ENCODE data around the gene NFIC. TPM values are rescaled to one million over a fixed set of nuclear protein-coding genes. Genes with fewer than 3 reads are reported as not detected.

NFIC gene
- total RNA-seq, 1 donor from 2014 or later, result 194 TPM

GRCh38 chr19:3359919-3360420, 6.4 kb upstream of the NFIC start:
- Histone ChIP-seq H3K27me3 (no peaks in the 10 kb centered on the region), H3K27ac (peak overlapping the region; percentile 96 to 99), H3K36me3 (no peaks in the 10 kb centered on the region), H3K4me3 (peak overlapping the region; percentile 83 to 99), H3K4me1 (peaks cover 16 to 27% of the 10 kb centered on the region in 2 donors), H3K9me3 (no peaks in the 10 kb centered on the region)
- no peak for DNase-seq (ENCODE audit: low spot score in 2 of 2)
- no peak for TF ChIP-seq CTCF (IDR thresholded peaks at IDR 0.05)
- intact Hi-C loops (cut with DNase I), result loop anchor here (2.0 kb wide), 1 partner anchor 15 kb away; no protein-coding TSS in a partner anchor

- peak in 2 of 3 experiments; percentile 4 to 30 for TF ChIP-seq CTCF (IDR thresholded peaks at IDR 0.05)
- peaks cover 19 to 34% of the 10 kb centered on the region in 2 donors for H3K4me1 ChIP-seq
- peak overlapping the region; percentile 93 to 94 for H3K27ac ChIP-seq
- no peaks in the 10 kb centered on the region for H3K36me3 ChIP-seq
- DNase-seq (ENCODE audit: low spot score in 2 of 2), result peak in 1 of 2 donors; percentile 83
- no peaks in the 10 kb centered on the region for H3K27me3 ChIP-seq
- peak overlapping the region; percentile 83 to 99 for H3K4me3 ChIP-seq
- intact Hi-C loops (cut with DNase I), result no loop called here
- H3K9me3 ChIP-seq, result no peaks in the 10 kb centered on the region
Measured at GRCh38 chr19:3360421-3361383, 5.7 kb upstream of the NFIC start.

- intact Hi-C loops (cut with DNase I), result no loop called here
- TF ChIP-seq CTCF (IDR thresholded peaks at IDR 0.05), result no peak
- H3K27me3 ChIP-seq, result no peaks in the 10 kb centered on the region
- H3K4me1 ChIP-seq, result peaks cover 19 to 35% of the 10 kb centered on the region in 2 donors
- no peak for DNase-seq (ENCODE audit: low spot score in 2 of 2)
- no peaks in the 10 kb centered on the region for H3K9me3 ChIP-seq
- no peaks in the 10 kb centered on the region for H3K36me3 ChIP-seq
- H3K27ac ChIP-seq, result peak overlapping the region; percentile 93 to 94
- peak overlapping the region; percentile 83 to 99 for H3K4me3 ChIP-seq
Measured at GRCh38 chr19:3361384-3362216, 4.8 kb upstream of the NFIC start.

DNA sequence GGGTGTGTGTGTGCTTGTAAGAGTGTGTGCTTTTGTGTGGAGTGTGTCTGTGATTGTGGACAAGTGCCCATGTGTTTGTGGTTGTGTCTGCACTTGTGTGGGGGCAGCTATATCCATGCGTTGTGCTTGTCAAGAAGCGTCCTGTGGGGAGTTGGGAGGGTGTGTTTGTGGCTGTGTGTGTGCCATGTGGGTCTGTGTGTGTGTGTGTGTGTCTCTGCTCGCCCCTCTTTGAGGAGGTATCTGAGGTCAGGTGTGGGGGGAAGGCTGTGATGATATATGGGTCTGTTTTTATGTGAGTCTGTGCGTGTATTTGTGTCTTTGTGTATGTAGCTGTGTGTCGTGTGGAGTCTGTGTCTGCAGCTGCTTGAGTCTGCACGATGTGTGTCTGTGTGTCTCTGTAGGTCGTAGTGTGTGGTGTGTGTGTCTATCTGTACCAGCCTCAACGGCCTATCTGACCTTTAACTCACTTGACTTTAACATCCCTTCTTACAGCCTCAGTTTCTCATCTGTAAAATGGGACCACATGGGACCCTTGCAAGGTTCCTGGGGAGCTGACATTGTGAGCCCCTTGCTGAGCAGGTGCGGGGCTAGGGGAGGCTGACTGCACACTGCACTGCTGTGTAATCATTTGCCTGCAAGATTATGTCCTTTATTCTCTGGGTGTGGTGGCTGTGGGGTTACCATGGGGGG, 4.0 kb upstream of the NFIC start:
- no peak for TF ChIP-seq CTCF (IDR thresholded peaks at IDR 0.05)
- intact Hi-C loops (cut with DNase I), result no loop called here
- Histone ChIP-seq H3K4me1 (peaks cover 19 to 35% of the 10 kb centered on the region in 2 donors), H3K36me3 (no peaks in the 10 kb centered on the region), H3K4me3 (no peak overlapping the region), H3K27me3 (no peaks in the 10 kb centered on the region), H3K9me3 (no peaks in the 10 kb centered on the region), H3K27ac (peak overlapping the region; percentile 93 to 94)
- no peak for DNase-seq (ENCODE audit: low spot score in 2 of 2)

Measured in ascending aorta (tissue), 2 donors.